ENCODE data around the gene MUC5B. TPM values are rescaled to one million over a fixed set of nuclear protein-coding genes. Genes with fewer than 3 reads are reported as not detected.

MUC5B gene
- total RNA-seq, 1 donor from 2014 or later = not detected

Small RNA genes lying within 50 kb of the gene (small RNA-seq; reads per million reads assigned to genes)
- gene MIR6744 = not detected

Other genes starting within 250 kb of the MUC5B start
- not detected for gene MUC6, start 186.3 kb upstream of the MUC5B start, total RNA-seq
- gene MUC2, start 148.2 kb upstream of the MUC5B start, total RNA-seq = not detected
- not detected for gene MUC5AC, start 65.1 kb upstream of the MUC5B start, total RNA-seq
- gene TOLLIP, start 86.6 kb downstream of the MUC5B start, total RNA-seq = 17.8 TPM
- gene BRSK2, start 166.9 kb downstream of the MUC5B start, total RNA-seq = 32.8 TPM